IPS-18c (cell line): ENCODE data around the gene SHC4.
A peak's percentile ranks its signal among the peaks of the same experiment; 100 is the strongest.

Experiments used
- H3K4me3 ChIP-seq: 2 replicates; pipeline ENCODE4 v1.7.0; 2013; ENCODE audit warnings: low read depth, mild to moderate bottlenecking, low read length, moderate library complexity; ENCODE audit not compliant: insufficient read depth
- H3K9me3 ChIP-seq: one replicate; pipeline ENCODE4 v1.6.1; 2013; ENCODE audit warnings: mild to moderate bottlenecking, low read length, moderate library complexity; ENCODE audit not compliant: control insufficient read depth, insufficient read depth

Gene SHC4

DNA sequence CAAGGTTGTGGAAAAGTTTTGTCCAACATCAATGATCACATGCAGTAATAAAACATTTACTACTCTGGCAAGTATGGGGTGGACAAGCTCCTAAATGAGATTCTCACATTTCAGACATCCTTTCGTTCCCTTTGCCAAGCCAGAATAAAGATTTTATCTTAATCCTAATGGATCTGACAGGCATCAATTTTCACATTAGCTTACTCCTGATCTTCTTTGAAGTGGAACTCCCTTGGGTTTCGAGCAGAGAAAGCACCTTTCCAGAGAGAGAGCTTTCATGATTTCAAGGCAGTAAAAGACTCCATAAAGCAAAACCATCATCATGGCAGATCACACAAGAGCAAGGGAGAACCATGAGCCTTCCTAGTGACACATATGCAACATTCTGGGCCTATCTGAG is 113.1 kb downstream of the SHC4 start:
- Histone ChIP-seq H3K4me3 (no peak overlapping the region), H3K9me3 (no peaks in the 10 kb centered on the region)

DNA sequence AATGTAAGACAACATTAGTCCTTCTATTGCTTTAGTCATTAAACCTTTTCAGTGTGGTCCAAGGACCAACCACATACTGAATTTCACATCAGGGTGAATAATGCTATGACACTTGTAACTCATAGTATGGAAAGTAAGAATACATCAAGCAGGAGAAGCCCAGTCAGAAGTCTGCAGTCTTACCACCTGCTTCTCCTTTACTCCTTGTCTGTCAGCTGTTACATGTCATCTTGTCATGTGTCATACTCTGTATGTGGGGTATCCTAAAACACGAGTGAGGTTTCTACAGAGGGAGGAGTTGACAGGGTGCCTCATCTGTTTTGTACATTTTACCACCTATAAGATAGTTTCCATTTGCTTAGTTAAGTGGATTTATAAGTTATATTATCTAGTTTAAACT is 118.6 kb downstream of the SHC4 start:
- H3K4me3 ChIP-seq: no peak overlapping the region
- peaks cover 2% of the 10 kb centered on the region for H3K9me3 ChIP-seq

- Histone ChIP-seq H3K9me3 (peaks cover 2% of the 10 kb centered on the region), H3K4me3 (no peak overlapping the region)
Observed at GRCh38 chr15:48842501-48842900, 121.2 kb downstream of the SHC4 start.

GRCh38 chr15:48834756-48835155 is 129.0 kb downstream of the SHC4 start:
- Histone ChIP-seq H3K4me3 (no peak overlapping the region), H3K9me3 (no peaks in the 10 kb centered on the region)

DNA sequence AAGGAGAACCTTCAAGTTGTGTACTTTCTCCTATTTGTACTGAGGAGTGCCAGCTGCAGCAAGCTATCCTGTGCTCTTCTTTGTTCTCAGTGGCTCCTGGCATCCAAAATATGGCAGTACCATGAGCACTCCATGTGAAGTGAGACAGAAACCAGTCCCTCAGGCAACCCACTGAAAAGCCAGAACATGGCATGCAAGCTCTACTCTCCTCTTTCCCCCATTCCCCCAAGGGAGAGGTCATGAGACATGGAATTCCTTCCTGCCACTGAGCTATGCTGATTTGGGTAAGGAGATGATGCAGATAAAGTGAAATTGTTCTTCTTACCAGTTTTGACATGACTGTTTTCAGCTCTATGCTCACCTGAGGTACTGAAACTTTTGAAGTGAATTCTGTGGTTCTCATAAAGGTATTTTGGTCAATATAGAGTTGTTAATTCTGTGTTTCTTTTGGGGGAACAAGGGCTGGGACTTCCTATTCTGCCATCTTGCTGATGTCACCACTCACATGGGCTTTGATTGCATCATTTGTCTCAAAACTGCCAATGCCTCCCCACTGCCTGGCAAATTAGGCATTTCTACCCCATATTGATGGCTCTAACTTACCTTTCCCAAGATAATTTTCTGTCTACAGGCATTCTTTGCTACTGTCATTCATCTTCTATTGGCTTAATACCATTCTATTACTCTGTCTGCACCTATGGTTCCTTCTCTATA is 130.0 kb downstream of the SHC4 start:
- Histone ChIP-seq H3K9me3 (no peaks in the 10 kb centered on the region), H3K4me3 (no peak overlapping the region)

- H3K9me3 ChIP-seq: no peaks in the 10 kb centered on the region
- H3K4me3 ChIP-seq: no peak overlapping the region
Observed at GRCh38 chr15:48832648-48833047, 131.1 kb downstream of the SHC4 start.

- Histone ChIP-seq H3K9me3 (no peaks in the 10 kb centered on the region), H3K4me3 (no peak overlapping the region)
Observed at GRCh38 chr15:48828906-48829305, 134.8 kb downstream of the SHC4 start.

DNA sequence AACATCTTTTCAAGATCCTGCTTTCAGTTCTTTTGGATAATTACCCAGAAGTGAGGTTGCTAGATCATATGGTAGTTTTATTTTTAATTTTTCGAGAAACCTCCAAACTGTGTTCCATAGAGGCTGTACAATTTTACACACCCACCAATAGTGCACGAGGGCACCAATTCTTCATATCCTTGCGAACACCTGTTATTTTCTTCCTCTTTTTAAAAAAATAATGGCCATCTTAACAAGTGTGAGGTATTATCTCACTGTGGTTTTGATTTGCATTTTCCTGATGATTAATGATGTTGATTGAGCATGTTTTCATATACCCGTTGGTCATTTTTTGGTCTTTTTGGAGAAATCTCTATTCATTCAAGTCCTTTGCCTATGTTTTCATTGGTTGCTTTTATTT is 135.2 kb downstream of the SHC4 start:
- no peak overlapping the region for H3K4me3 ChIP-seq
- no peaks in the 10 kb centered on the region for H3K9me3 ChIP-seq

- Histone ChIP-seq H3K4me3 (no peak overlapping the region), H3K9me3 (no peaks in the 10 kb centered on the region)
Observed at GRCh38 chr15:48825075-48825474, 138.6 kb downstream of the SHC4 start.

DNA sequence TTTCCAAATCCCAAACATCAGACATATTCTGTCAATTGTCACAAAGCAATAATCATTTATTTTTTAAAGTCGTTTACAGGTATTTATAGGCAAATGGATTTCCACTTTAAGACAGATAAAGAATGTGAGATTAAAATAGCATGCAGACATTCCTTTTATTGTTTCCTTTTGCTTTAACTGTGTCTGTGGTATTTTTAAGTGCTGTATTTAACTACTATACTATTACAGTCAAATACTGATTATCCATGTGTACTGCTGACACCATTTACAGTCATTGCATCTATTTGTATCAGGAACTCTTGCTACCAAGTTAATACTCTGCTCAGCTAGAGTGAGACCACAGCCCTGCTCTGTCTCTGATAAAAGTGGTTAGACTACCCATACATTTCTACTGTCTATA is 140.0 kb downstream of the SHC4 start:
- Histone ChIP-seq H3K9me3 (no peaks in the 10 kb centered on the region), H3K4me3 (no peak overlapping the region)

DNA sequence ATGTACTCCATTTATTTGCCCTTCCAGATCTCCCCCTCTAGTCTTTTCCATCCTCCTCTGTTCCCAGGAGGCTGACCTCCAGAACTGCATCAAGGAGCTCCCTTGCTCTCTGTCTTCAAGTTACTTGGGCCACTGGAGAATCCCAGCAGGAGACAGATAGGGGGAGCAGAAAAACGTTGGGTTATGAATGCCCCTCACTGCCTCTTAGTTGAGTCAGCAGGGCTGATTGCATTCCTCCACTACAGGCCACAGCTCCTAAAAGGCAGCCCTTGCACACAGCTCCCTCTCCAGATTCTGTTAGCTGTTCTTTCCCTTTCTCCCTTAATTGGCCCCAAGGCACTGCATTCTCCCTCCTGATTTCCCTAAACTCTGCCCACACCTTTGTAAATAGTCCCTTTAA is 140.5 kb downstream of the SHC4 start:
- H3K9me3 ChIP-seq: no peaks in the 10 kb centered on the region
- no peak overlapping the region for H3K4me3 ChIP-seq

GRCh38 chr15:48814286-48814685 is 149.4 kb downstream of the SHC4 start:
- no peak overlapping the region for H3K4me3 ChIP-seq
- H3K9me3 ChIP-seq: no peaks in the 10 kb centered on the region

DNA sequence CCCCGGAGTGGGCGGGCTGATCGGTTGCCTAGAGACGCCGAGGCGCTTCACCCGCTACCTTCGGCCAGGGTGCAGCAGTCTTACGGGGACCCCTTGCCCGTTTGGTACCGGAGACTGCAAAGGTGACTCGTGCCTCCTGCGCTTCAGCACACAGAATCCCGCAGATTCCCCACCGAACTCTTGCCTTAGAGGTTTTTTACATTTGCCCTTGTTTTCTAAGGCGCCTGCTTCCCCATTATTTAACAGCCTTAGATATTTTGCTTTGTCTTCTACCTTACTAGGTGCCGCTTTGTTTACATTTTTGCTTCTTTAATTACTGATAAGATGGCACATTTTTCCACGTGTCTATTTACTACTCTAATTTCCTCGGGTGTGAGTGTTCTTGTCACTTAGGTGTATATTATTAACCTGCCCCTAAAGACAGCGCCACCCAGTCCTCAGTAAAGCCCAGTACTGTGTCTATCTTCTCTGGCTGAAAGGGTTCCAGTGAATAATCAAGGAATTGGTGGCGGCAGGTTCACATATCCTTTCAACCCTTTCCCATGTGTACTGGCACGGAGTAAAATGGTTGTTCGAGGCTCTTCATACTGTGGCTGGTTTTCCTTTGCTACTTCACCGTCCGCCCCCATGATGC is 152.3 kb downstream of the SHC4 start:
- Histone ChIP-seq H3K4me3 (peak overlapping the region; percentile 66), H3K9me3 (no peaks in the 10 kb centered on the region)

- peak within 1 kb of the TSS; percentile 85 for H3K4me3 ChIP-seq
- no peaks in the 10 kb centered on the region for H3K9me3 ChIP-seq
Observed at GRCh38 chr15:48810414-48811324, 153.1 kb downstream of the SHC4 start, which contains the start of gene CEP152. TSS of gene CEP152 (minus strand) at chr15:48811069. CDS start at chr15:48805649, 5,420 bp downstream.

DNA sequence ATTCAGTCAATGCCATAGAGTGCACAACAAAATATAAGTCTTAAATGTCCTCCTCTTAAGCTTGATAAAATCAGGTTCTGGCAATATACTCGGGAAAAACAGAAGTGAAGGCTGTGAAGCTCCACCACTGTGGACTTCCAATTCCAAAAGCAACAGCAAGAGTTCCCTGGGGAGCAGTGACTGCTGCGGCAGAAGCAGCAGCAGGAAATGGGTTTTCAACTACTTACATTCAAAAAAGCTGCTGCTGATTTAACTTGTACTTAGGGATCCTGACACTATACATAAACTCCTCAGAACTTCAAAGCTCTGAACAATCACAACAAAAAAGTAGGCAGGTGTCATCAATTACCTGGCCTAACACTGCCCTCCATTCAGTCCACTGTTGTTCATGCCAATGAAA is 157.6 kb downstream of the SHC4 start:
- Histone ChIP-seq H3K9me3 (no peaks in the 10 kb centered on the region), H3K4me3 (no peak overlapping the region)

GRCh38 chr15:48805591-48805990 is 158.1 kb downstream of the SHC4 start:
- H3K4me3 ChIP-seq: no peak overlapping the region
- no peaks in the 10 kb centered on the region for H3K9me3 ChIP-seq

DNA sequence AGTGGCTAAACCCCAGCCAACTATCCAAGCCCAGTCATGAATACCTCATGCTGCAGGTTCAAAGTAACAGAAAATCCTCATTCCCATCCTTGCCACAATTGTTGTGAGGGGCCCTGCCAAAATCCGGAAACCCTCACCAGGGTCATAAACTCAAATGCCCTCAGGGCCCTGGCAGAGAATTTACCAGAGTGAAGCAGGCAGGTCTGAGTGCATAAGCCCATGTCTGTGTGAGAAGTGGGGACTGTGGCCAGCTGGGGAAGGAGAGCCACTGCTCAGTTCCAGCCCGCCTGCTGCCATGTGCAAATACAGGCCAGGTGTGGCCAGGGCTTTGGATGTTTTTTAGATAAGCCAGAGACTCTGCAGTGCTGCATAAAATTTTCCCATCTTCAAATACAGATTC is 159.8 kb downstream of the SHC4 start:
- Histone ChIP-seq H3K9me3 (no peaks in the 10 kb centered on the region), H3K4me3 (no peak overlapping the region)

GRCh38 chr15:48802867-48803266 is 160.9 kb downstream of the SHC4 start:
- H3K9me3 ChIP-seq: no peaks in the 10 kb centered on the region
- H3K4me3 ChIP-seq: no peak overlapping the region
